HG03439 (cell line): ENCODE data around the gene ADAM33.

Source experiments
- ATAC-seq: cut with Tn5 transposase; IDR thresholded peaks from one replicate; pipeline ENCODE4 v1.9.1; 2021; ENCODE audit warnings: mild to moderate bottlenecking, moderate library complexity; ENCODE audit not compliant: unreplicated experiment

The ADAM33 gene

DNA sequence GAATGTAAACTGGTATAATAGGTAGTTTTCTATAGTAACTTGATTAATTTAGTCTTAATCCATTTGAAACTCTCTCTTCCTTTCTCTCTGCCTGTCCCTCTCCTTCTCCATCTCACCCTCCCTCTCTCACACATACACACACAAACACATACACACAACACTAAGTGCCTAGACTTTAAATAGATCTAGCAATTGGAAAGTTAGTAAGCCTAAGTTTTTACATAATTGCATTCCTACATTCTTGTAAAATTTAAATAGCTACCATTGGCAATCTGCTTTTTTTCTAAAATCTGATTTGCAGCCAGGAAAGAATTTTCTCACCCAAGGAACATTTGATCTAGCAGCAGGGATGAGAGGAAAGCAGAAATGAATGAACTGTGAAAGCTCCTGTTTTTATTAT is 34.3 kb downstream of the ADAM33 start:
- no peak for ATAC-seq

GRCh38 chr20:3646651-3647050 is 35.2 kb downstream of the ADAM33 start:
- ATAC-seq, result no peak

- no peak for ATAC-seq
Observed at GRCh38 chr20:3646067-3646440, 35.8 kb downstream of the ADAM33 start.

DNA sequence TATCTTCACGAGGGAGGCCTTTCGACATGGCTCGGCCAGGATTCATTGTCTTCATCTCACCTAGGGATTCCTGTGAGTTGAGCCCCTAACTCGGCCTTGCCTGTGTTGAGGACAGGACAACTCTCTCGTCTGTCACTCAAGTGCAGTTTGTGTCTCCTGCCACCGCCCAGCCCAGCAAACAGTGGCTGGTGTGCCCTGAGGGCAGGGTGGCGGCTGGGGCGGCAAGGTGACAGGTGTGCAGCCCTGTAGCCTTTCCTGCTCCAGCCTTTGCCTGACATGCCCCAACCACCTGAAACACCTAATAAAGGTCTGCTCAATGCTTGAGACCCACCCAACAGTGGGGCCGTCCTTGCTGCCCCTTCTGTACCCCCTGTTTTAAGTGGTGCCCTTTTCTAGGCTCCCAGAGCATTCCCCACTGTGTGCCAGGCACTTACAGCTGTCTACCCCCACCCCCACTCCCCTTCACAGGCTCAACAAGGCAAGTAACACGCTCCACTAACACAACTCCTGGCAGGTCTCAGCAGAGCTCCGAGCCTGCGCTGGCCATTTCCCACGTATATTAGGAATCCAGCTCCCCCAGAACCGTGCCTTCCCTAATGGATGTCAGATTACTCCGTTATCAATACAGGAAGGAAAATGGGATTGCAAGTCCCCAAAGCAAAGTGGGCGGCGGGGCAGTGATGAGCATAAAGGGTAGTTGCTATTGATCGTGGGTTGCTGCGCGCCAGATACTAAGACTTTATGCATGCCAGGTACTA is 36.3 kb downstream of the ADAM33 start:
- ATAC-seq, result no peak

GRCh38 chr20:3640259-3640658 is 41.6 kb downstream of the ADAM33 start:
- no peak for ATAC-seq

DNA sequence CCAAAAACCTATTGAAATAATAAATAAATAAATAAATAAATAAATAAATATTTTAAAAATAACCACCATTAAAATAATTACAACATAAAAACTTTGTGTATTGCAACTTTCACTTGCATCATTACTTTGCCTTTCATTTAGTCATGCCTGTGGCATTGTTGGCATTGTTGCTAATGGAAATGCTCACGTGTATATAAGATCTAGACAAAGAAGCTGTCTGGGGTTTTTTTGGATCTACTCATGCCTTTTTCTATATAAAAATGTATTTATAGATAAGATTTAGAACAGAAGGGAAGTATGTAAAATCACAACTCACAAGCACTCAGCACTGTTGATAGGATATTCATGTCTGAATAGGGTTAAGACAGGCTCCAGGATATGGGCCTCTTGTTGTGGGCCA is 46.5 kb downstream of the ADAM33 start:
- ATAC-seq, result no peak

DNA sequence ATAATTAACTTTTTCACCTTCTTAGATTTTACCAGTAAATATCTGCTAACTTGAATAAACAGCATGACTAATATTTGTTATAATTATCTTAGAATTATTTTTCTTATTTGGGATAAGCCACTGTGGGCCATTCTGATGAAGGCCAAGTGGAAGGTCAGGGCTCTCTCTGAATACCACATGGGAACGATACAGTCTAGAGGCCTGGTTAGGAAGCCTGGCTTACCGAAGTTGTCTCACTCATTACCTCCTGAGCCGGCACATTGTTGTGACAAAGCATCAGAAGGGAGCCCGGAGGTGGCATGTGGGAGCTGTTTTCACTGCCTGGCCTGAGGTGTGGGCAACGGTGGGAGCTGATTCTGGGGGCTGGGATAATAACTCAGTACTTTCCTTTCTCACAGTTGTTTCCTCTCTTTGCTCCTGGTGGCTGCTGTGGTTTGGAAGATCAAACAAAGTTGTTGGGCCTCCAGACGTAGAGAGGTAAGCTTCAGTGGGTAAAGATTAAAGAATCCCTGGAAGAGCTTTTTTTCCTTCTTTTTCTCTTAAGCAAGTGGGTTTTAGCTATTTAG is 47.8 kb downstream of the ADAM33 start:
- ATAC-seq, result no peak

DNA sequence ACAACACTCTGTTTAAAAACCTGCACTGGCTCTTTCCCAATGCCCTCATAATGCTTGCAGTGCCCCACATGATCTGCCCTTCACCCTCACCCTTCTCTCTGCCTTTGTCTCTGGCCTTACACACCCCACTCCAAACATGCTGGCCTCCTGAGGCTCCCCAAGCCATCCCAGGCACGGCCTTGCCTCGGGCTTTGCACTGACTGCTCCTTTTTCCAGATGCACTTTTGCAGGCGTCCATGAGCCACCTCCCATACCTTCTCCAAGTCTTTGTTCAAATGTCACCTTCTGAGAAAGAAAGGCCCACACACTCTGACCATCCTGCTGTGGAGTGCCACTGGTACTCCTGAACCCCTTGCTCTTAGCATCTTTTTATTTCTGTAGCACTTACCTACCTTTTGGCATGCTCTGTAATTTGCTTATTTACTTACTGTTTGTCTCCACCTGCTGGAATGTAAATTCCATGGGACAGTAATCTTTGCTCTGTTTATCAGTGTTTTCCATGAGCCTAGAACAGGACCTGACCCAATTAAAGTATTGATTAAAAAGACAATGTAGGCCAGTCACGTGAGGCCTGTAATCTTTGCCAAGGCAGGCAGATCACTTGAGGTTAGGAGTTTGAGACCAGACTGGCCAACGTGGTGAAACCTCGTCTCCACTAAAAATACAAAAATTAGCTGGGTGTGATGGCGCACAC is 49.4 kb downstream of the ADAM33 start:
- no peak for ATAC-seq

DNA sequence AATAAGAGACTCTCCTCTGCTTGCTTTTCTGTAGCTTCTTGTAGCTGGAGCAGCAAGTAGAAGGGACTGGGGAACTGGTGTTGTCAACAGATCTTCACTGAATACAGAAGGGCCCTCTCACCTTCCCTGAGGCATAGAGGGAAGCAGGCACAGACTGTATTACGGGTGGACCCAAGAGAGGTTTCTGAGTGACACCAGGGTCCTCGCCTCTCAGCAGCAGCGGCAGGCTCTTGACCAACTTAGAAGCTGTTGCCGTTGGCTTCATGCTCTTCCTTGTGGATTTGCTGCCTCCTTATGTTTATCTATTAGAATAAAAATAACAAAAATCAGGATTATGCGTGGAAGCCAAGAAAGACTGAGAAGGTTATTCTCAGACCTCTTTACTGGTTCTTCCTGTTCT is 50.3 kb downstream of the ADAM33 start:
- no peak for ATAC-seq

- ATAC-seq, result no peak
Observed at GRCh38 chr20:3630429-3630828, 51.4 kb downstream of the ADAM33 start.

- no peak for ATAC-seq
Observed at GRCh38 chr20:3629893-3630292, 51.9 kb downstream of the ADAM33 start.

- ATAC-seq, result no peak
Observed at GRCh38 chr20:3628502-3629314, 53.1 kb downstream of the ADAM33 start.

- no peak for ATAC-seq
Observed at GRCh38 chr20:3627476-3627875, 54.3 kb downstream of the ADAM33 start.

- no peak for ATAC-seq
Observed at GRCh38 chr20:3622406-3622805, 59.4 kb downstream of the ADAM33 start.

- ATAC-seq, result no peak
Observed at GRCh38 chr20:3621111-3621510, 60.7 kb downstream of the ADAM33 start.
